Measurements from ENCODE around the gene PITRM1.
A peak's percentile ranks its signal among the peaks of the same experiment; 100 is the strongest.

PITRM1 gene

DNA sequence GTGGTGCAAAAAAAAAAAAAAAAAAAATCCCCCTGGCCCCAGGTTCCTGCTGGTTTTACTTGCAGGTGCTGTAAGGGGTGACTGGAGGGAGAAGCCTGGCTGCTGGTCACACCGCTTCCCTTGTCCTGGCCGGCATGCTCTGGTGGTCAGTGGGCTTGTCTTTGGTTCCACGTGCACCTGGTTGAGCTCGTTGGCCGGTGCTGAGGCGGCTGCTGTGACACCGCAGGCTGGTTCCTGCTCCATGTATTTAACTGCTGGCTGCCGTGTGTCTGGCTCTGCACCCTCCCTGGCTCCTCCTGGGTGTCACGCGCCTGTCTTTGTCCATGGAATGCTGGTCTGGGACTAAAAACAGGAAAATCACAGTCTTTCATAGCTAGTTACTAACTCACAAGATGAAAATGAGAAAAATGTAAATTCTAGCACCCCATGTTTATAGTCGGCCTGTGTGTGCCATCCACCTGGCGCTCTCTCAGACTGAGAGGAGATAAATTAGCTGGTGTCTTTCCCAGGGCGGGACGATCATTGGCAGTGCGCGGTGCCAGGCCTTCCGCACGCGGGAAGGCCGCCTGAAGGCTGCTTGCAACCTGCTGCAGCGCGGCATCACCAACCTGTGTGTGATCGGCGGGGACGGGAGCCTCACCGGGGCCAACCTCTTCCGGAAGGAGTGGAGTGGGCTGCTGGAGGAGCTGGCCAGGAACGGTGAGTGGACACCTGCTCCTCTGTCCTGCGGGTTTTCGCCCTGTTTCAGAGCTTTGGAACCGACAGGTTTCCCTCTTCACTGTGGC lies 71.5 kb downstream of the PITRM1 start:
- no peak for DNase-seq

DNA sequence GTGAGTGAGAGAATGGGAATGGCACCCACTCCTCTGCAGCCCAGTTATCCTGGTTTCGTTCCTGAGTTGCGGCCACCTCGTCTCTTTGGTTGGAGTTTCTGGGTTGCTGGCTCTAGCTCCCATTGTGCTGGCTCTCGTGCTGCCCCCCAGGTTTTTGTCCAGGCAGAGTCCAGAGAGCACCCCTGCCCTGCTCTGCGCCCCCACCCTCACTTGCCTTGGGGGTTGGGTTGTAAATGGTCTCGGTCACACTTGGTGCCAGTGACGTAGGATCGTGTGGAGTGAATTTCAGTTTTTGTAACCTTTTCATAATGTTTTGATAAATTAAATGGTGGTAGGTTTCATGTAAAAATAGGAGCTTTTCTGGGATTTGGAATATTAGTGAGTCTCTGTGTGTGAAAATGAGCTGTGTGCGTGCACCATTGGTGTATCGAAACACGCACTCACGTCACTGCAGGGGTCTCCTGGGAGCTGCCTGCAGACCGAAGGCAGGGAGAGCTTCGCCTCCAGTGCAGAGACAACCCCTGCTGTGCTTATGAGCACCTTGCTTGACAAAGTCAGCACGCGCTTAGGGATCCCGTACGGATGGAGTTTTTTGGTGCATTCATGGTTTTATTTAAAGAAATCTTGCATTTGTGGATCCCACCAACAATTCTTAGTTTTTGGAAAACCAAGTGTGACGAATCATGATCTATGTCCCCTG lies 72.3 kb downstream of the PITRM1 start:
- no peak for DNase-seq

DNA sequence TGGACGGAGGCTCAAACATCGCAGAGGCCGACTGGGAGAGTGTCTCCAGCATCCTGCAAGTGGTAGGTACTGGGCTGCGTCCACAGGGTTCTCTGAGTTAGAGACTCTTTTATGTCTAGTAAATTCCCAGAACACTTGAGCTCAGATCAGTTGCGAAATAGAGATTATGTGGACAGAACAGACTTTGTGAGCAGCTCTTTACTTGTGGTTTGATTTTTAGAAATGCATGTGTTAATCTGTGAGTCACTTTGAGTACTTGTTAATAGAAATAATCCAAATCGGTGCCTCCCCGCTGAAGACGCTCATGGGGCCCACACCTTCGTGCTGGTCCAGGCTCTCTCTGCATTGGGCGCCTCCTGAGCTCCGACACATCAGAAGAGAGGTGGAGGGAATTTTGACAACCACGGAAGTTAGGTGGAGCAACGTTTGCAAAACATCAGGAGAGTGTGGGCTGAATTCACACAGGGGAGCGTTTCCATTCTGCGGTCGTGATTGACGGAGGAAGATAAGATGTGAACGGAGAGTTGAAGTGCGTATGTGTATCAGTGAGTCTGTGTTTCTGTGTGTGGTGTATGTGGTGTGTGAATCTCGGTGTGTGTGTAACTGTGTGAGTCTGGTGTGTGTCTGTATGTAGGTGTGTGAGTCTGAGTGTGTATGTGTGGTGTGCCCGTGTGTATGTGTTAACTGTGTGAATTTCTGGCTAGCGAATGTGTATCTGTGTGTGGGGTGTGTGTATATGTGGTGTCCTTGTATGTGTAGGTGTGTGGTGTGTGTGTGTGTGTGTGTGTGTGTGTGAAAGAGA lies 73.1 kb downstream of the PITRM1 start:
- DNase-seq, result no peak

DNA sequence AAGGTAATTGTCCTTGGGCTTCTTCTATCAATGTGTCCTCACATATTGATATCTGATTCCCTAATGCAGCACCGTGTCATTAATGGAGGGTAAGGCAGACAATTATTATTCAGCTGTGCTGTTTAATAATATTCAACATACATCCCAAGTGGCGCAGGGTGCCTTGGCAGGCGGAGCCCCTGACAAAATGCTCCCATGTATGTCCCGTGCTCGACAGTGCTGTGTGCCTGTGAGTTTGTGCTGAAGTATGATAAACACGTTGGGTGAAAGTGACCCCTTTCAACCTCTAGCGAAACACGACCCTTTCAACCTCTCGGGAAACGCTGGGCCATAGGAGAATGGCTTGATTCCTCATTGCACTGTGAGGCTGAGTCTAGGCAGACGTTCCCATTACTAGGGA lies 73.9 kb downstream of the PITRM1 start:
- DNase-seq, result no peak

DNA sequence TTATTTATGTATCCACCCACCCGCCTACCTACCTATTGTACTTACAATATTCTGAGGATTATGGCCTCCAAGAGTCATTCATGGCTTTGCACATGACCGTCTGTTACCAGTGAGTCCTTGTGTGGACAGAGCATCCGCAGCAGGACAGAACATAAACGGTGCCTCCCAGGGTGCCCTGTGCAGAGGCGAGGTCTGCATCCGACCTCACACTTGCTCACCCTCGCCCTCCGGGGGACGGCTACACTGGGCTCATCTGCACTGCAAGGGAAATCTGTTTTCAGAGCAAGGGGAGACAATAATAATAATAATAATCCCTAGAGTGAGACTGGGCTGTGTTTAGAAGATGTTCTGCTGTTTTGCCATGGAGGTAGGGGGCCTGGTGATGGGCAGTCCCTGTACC lies 75.4 kb downstream of the PITRM1 start:
- DNase-seq, result no peak

DNA sequence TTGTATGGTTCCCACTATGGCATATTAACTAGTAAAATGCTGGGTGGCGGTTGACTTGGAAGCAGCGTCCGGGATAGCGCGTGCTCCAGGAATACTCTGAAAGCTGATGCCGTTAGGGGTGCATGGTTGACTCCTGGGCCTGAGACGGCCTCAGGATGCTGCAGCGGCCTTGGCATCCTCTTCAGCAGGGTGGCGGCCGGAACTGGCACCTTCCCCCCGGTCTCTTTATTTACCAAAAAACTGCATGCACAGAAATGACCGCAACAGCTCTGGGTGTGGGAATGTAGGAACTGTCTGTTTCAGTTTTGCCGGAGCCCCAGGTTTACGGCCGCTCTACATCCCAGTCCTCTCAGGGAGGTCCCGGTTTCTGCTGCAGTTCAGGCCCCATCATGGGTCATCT lies 76.4 kb downstream of the PITRM1 start:
- DNase-seq, result peak; percentile 36

DNA sequence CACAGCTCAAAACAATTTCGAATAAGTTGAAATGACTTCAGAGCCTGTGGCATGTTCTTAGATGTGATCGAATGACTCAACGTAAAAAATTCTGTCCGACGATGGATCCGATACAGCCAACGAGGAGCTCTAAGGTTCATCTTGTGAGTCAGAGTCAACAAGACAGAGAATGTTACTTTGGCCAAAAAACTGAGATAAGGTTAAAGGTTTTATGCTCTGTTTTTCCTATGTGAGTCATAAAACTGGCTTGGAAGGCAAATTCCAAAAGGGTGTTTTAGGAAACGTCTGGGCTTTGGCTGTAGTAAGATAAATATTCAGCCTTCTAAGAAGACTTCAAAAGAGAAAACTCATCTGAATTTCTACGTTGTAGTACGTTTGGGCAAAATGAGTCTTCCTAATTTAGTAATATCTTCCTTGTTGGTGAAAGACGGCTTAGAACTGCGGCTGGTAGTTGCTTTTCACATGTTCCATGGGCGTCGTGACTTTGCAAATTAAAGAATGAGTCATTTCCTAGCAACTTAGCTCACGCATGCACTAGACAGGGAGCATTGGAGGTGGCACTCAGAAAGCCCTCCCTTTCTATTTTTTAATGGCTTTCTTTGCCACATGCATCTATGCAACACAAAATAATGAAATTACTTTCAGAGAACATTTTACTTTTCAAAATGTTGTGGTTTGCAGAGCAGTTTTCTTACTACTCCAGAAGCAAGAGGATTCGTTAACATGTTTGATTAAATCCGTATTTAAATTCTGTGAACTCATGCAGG lies 77.0 kb downstream of the PITRM1 start:
- DNase-seq, result peak; percentile 59

DNA sequence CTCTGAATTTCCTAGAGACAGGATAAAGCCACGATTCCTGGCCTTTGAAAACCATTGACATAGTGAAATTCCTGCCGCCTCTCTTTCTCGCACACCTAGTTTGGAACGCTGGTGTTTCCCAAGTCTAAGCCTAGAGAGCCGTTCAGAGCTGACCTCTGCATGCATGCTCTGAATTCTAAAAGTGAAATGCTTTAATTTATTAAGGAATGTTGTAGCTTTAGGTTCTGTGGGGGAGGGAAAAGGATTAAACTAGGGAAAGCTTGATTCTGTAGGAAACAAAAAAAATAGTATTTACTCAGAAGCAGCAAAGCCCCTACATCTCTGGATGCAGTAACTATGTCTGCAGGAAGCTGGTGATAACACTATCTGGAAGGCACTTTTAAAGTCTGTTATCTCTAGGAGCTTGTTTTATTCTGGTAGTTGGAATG lies 78.0 kb downstream of the PITRM1 start:
- no peak for DNase-seq

DNA sequence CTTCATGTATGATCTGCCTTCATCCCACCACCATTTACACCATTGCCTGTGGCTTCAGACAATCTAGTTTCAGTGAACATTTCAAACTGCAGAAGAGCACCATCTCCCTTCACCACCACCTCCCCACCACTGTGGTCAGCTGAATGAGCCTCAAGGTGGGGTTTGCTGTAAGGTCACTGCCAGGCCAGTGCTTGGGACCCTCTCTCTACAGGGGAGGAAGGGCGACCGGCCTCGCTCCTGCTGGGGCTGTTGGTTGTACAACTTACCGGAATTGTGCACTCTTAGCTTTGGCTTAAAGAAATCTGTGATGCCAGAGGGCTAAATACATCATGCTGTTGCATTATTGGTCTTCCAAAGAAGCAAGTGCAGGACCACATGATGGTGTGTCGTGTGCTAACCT lies 78.6 kb downstream of the PITRM1 start:
- no peak for DNase-seq

DNA sequence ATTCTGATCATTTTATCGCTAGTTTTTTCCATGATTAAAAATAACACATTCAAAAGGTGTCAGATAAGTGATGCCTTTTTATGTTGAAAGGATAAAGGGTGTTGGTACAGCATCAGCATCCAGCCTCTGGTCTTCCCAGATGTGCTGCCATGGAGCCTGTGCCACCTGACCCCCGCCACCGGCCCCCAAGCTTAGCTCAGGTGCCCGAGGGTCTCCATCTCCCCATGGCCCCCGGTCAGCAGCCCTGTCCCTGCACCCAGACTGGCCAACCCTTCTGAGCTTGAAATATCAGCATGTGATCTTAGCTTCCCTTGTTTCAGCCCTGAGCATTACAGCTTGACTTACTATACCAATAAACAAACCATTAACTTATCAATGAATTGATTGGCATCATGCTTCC lies 80.7 kb downstream of the PITRM1 start:
- DNase-seq, result no peak

DNA sequence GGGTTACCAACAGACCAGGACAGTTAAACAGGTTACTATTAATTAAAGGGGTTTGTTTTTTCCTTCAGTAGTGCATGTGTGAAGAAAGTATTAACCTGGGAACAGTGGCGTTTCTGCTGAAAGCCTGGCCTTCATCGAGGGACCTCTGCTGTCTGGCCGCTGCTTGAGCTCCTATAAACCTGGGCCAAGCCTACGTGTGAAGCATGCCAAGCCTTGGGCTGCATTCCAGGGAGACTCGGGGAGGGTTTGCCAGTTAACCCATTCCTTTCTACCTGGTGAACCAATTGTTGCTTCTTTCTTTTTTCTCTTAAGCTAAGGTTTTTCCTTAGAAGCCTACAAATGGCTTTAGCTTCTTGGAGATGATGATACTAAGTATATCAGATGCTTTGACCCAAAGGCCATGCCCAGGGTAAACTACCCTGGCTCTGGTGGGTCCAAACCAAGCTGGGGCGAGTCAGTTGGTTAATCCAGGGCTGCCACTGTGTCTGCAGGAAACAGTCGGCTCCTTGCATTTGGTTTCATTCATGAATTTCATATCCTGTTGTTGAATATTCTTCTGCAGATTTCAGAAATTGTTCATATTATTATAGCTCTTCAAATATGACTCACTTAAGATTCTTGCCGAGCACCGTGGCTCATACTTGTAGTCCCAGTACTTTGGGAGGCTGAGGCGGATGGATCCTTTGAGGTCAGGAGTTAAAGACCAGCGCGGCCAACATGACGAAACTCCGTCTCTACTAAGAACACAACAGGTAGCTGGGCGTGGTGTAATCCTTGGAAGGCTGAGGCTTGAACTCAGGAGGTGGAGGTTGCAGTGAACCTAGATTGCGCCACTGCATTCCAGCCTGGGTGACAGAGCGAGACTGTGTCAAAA lies 81.4 kb downstream of the PITRM1 start:
- no peak for DNase-seq

DNA sequence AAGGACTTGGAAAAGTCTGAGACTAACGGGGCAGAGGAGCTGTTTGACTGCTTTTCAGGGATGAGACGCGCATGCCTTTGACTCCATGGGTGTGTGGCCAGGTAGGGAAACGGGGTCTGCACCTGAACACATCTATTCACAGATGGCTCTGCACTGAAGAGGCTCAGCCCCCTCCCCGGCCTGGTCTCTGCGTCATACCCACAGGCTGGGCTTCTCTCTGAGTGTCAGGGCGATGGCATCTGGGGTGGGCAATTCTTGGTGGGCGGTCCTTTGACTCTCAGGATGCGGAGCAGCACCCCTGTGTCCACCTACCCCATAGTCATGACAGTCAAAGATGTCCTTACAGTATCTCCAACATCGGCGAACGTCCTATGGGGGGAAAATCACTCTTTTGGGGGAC lies 82.2 kb downstream of the PITRM1 start:
- DNase-seq, result no peak

All from RPMI8226 (cell line).